Lung (tissue), 12 donors: Measurements from ENCODE around the gene AGRN. TPM values are rescaled to one million over a fixed set of nuclear protein-coding genes. Genes with fewer than 3 reads are reported as not detected.

Source experiments
- ATAC-seq: fragments of 200-7000 bp; cut with Tn5 transposase; one replicate; pipeline ENCODE4 v1.9.1; 2020; ENCODE audit warnings: moderate number of reproducible peaks; ENCODE audit not compliant: insufficient read depth, low FRiP score
- DNase-seq, 3 donors: peaks; one replicate each; pipeline ENCODE4 v3.0.0-alpha.2; 2013 to 2017
- H3K27ac ChIP-seq, 2 donors: one replicate each; pipeline ENCODE4 v1.5.1; 2013; ENCODE audit warnings: mild to moderate bottlenecking in 2 of 2, moderate library complexity in 2 of 2, control low read depth in 1 of 2, inconsistent platforms in 1 of 2, low read depth in 1 of 2, low read length in 1 of 2
- H3K27me3 ChIP-seq, 3 donors: one replicate each; pipeline ENCODE4 v1.5.1; 2013; ENCODE audit warnings: low read length in 2 of 3; ENCODE audit not compliant: control insufficient read depth in 3 of 3, insufficient read depth in 3 of 3
- H3K36me3 ChIP-seq, 4 donors: one replicate each; pipeline ENCODE4 v1.5.1; 2013; ENCODE audit warnings: low read length in 4 of 4, mild to moderate bottlenecking in 1 of 4, moderate library complexity in 1 of 4; ENCODE audit not compliant: control insufficient read depth in 4 of 4, insufficient read depth in 4 of 4
- H3K4me1 ChIP-seq, 5 donors: one replicate each; pipeline ENCODE4 v1.5.1; 2013; ENCODE audit warnings: low read length in 5 of 5, mild to moderate bottlenecking in 2 of 5, moderate library complexity in 1 of 5; ENCODE audit not compliant: control insufficient read depth in 5 of 5, insufficient read depth in 5 of 5
- H3K4me3 ChIP-seq: one replicate; pipeline ENCODE4 v1.5.1; 2013; ENCODE audit warnings: mild to moderate bottlenecking, control low read depth, moderate library complexity
- H3K9ac ChIP-seq, 2 donors: one replicate each; pipeline ENCODE4 v1.5.1; 2013; ENCODE audit warnings: low read length in 2 of 2, control low read depth in 1 of 2; ENCODE audit not compliant: insufficient read depth in 1 of 2
- H3K9me3 ChIP-seq, 4 donors: one replicate each; pipeline ENCODE4 v1.5.1; 2013; ENCODE audit warnings: low read length in 3 of 4, mild to moderate bottlenecking in 1 of 4, moderate library complexity in 1 of 4; ENCODE audit not compliant: control insufficient read depth in 4 of 4, insufficient read depth in 3 of 4
- CTCF ChIP-seq: IDR thresholded peaks from 2 replicates; pipeline ENCODE4 v1.5.1; 2012; ENCODE audit warnings: mild to moderate bottlenecking; ENCODE audit errors: control extremely low read depth, extremely low read depth
- WGBS, 2 donors: extraction: QIAGEN DNeasy Blood & Tissue Kit; methylation state at CpG; one replicate each; pipeline ENCODE4 v1.1.7; 2013; 5-methylcytosine and 5-hydroxymethylcytosine counted together
- polyA plus RNA-seq, 2 donors: library from polyadenylated mRNA; stranded (reverse); fragments of 200-250 nt; gene quantifications; one replicate each; pipeline ENCODE4 v1.2.1, GENCODE V29; 2013
- total RNA-seq, 2 donors: library from RNA; depleted of rRNA in 1 of 2; stranded (reverse); fragments of >200 nt in 1 of 2; gene quantifications; one replicate each; pipeline ENCODE4 v1.2.1, GENCODE V29; 2014 to 2021
- donor health status: control.
- donor health status: control.
- donor health status: Bipolar disorder and iron deficiency.
- donor health status: healthy.
- donor health status: DM: yes; HTN: yes; CAD: no.

Gene AGRN
- total and polyA plus RNA-seq, 4 donors, result 30.7 to 124 (median 85.2) TPM

- TF ChIP-seq CTCF, result no peak
- H3K9ac ChIP-seq, result no peak overlapping the region
- H3K4me1 ChIP-seq, result peaks cover 0 to 25% (median 5%) of the 10 kb centered on the region in 5 donors
- 8 to 29% methylated on average over 46 to 71 of the region's 71 CpGs for WGBS, 2 donors
- H3K27me3 ChIP-seq, result peaks cover 0 to 3% (median 3%) of the 10 kb centered on the region in 3 donors
- DNase-seq (peak in 1 of 3 donors; percentile 13), ATAC-seq (no peak)
- H3K36me3 ChIP-seq, result peaks cover 0 to 4% (median 0%) of the 10 kb centered on the region in 4 donors
- H3K4me3 ChIP-seq, result no peak overlapping the region
- no peak overlapping the region for H3K27ac ChIP-seq
- H3K9me3 ChIP-seq, result peaks cover 0 to 2% (median 0%) of the 10 kb centered on the region in 4 donors
Observed at GRCh38 chr1:1033731-1034438, 14.0 kb downstream of the AGRN start.

GRCh38 chr1:1034439-1034781 is 14.5 kb downstream of the AGRN start:
- Histone ChIP-seq H3K27me3 (peaks cover 0 to 7% (median 6%) of the 10 kb centered on the region in 3 donors), H3K4me1 (peaks cover 0 to 25% (median 5%) of the 10 kb centered on the region in 5 donors), H3K9me3 (peaks cover 0 to 2% (median 0%) of the 10 kb centered on the region in 4 donors), H3K4me3 (no peak overlapping the region), H3K36me3 (peaks cover 0 to 4% (median 0%) of the 10 kb centered on the region in 4 donors), H3K27ac (no peak overlapping the region), H3K9ac (no peak overlapping the region)
- 41 to 68% methylated on average over 30 of the region's 30 CpGs for WGBS, 2 donors
- DNase-seq (no peak), ATAC-seq (no peak)
- no peak for TF ChIP-seq CTCF

- Histone ChIP-seq H3K9ac (no peak overlapping the region), H3K4me1 (peaks cover 0 to 32% (median 10%) of the 10 kb centered on the region in 5 donors), H3K27me3 (peaks cover 0 to 9% (median 6%) of the 10 kb centered on the region in 3 donors), H3K9me3 (peaks cover 0 to 2% (median 0%) of the 10 kb centered on the region in 4 donors), H3K27ac (no peak overlapping the region), H3K36me3 (peaks cover 0 to 4% (median 0%) of the 10 kb centered on the region in 4 donors), H3K4me3 (no peak overlapping the region)
- no peak for ATAC-seq
- 86 to 90% methylated on average over 19 of the region's 19 CpGs for WGBS, 2 donors
- no peak for DNase-seq
- no peak for TF ChIP-seq CTCF
Observed at GRCh38 chr1:1035291-1035943, 15.5 kb downstream of the AGRN start.
